Forelimb muscle (tissue), 1 donor: ENCODE measurements around the gene IFT52. TPM values are rescaled to one million over a fixed set of nuclear protein-coding genes. Genes with fewer than 3 reads are reported as not detected.
"Not testable (repeated sequence)": the region's sequence is repeated elsewhere in the genome, so short reads cannot be mapped to it uniquely, and the experiment has no call there.

Experiments
- DNase-seq: peaks from one replicate; pipeline ENCODE4 v3.0.0-alpha.2; 2013; ENCODE audit warnings: low read depth
- polyA plus RNA-seq: library from polyadenylated mRNA; unstranded; fragments of 120-200 nt; gene quantifications from one replicate; pipeline ENCODE4 v1.2.1, GENCODE V29; 2013; ENCODE audit not compliant: insufficient read length

IFT52 gene
- polyA plus RNA-seq, 1 donor = 23.4 TPM

DNA sequence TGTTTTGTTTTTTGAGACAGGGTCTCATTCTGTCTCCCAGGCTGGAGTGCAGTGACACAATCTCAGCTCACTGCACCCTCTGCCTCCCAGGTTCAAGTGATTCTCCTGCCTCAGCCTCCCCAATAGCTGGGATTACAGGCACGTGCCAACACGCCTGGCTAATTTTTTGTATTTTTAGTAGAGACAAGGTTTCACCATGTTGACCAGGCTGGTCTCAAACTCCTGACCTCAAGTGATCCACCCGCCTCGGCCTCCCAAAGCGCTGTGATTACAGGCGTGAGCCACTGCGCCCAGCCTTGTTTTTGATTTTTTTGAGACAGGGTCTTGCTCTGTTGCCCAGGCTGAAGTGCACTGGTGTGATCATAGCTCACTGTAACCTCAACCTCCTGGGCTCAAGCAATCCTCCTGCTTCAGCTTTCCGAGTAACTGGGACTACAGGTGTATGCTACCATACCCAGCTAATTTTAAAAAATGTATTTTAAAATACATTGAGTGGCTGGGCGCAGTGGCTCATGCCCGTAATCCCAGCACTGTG is 61.0 kb downstream of the IFT52 start:
- not testable (repeated sequence) for DNase-seq

DNA sequence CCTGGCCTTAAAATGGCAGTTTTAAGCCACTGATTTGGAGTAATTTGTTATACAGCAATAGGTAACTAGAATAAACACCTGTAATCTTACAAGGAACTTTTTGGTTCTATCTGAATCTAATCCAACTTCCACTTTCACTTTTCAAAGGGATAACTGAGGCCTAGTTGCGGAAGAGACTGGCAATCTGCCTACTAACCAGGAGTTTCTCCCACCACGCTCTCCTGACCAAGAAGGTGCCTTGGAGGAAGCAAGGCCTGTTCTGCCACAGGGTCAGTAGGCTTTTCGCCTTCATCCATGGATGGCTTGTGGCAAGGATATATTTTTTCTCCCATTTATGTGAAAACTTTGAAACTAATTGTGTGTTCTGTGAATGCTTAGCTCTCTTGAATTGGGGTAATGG is 63.2 kb downstream of the IFT52 start:
- DNase-seq = no peak

- DNase-seq = not testable (repeated sequence)
These were observed 64.4 kb downstream of the IFT52 start for GRCh38 chr20:43655176-43655575.

- no peak for DNase-seq
These were observed 65.2 kb downstream of the IFT52 start for GRCh38 chr20:43655937-43656336.

- DNase-seq = no peak
These were observed 67.5 kb downstream of the IFT52 start for GRCh38 chr20:43658069-43658722.

- DNase-seq = no peak
These were observed 68.1 kb downstream of the IFT52 start for GRCh38 chr20:43658723-43659419.

DNA sequence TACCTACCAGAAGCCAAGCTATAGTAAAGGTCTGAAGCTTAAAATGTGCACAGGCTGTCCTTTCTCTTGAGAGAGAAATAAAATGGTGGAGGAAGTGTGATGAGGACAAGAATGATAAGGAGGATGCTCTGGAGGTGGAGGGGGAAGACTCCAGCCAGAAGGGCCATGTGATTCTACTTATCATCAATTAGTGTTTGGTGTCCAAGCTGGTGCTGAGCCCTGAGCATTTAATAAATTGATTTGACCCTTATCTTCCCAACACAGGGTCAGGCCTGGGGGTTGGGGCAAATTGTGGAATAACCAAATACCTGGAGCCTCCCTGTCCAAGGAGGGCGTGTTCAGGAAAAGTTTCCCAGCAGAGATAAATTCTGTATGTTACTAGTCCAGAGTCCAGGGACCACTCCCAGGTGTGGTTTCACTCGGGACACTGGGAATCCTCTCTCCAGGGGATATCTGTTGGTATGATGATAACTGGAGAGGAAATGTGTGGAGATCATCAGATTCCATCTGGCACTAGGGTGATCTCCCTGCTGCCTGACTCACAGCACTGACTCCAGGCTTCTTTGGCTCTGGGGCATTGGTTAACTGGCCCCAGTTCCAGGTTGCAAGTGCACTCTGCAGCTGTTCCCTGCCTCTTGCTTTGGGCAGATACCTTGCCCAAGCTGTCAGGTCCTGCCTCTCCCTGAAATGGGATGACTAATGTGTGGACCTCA is 72.4 kb downstream of the IFT52 start:
- no peak for DNase-seq

- DNase-seq = no peak
These were observed 74.9 kb downstream of the IFT52 start for GRCh38 chr20:43665466-43666176.

DNA sequence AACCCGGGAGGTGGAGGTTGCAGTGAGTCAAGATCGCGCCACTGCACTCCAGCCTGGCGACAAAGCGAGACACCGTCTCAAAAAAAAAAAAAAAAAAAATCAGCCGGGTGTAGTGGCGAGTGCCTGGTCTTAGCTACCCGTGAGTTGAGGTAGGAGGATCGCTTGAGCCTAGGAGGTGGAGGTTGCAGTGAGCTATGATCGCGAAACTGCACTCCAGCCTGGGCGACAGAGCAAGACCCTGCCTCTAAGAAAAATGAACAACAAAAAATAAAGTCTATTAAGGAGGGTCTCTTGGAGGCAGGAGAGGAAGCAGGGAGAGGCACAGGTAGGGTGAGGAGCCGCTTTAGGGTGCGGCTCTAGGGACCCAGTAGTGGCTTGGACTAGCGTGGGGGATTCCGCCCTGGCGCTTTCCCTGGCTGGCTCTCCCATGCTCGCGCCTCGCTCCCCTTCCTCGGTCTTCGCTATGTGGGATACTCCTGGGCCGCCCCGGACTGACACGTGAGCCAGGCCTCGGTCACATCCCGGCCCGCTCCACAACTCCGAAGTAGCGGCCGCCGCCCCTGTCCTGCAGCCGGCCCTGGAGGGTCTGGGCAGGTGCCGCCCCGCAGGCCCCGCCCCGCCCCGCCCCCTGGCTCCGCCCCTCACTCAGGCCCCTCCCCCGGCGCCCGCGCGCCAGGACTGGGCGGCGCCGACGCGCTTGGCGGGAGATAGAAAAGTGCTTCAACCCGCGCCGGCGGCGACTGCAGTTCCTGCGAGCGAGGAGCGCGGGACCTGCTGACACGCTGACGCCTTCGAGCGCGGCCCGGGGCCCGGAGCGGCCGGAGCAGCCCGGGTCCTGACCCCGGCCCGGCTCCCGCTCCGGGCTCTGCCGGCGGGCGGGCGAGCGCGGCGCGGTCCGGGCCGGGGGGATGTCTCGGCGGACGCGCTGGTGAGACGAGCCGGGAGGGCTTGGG is 75.9 kb downstream of the IFT52 start, which contains the start of gene MYBL2:
Gene MYBL2 (plus strand): TSS at position 739 of the 953 bp plus-strand sequence. CDS start 170 bp downstream, at position 909.
- no peak for DNase-seq

DNA sequence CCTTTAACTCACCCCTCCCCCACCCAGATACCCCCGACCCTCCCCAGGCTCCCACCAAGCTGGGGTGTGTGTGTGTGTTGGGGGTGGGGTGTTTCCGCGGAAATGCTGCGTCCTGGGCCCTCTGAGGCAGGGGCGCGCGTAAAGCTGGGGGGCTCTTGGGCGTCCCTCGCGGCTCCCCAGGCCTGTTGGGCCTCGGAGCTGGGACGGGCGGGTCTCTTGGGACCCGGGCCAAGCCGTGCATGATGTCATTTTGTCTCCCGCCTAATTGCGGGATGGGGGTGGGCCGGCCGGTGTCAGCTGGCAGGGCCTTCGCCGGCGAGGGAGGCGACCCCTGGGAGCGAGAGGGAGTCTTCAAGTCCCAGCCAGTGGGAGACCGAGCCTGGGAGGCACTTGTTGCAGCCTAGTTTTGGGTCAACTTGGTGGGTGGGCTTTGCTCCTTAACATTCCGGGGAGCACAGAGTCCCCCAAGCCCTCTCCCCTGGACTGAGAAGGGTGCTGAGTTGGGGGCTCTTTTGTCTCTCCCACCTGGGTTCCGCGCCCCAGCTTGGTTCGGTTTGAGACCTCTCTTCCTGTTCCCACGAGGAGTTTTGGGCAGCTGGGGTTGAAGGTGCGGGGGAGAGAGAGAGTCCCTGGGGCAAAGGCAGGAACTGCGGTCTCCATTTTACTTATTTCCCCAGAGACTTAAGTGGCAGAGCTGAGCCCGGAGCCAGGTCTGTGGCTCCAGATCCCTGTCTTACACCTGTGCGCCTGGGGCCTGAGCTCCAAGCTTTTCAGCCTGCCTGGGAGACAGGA is 76.8 kb downstream of the IFT52 start:
- no peak for DNase-seq

- no peak for DNase-seq
These were observed 78.6 kb downstream of the IFT52 start for GRCh38 chr20:43669332-43669731.

DNA sequence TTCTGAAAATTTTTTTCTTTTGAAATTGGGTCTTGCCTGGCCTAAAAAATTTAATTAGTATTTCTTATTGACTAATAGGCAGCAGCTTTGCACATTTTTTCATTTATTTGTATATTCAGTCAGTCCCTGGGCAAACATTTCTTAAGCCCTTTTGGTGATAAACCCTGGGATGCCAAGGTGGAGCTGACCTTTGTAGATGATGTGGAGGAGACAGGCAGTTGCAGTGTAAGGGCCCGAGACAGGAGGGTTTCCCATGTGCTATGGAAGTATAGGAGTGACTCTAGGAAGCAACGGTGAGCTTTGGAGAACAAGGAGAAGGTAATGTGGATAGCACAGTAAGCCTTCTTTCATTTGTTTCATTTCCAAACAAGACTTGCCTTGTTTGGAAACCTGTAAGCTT is 79.7 kb downstream of the IFT52 start:
- no peak for DNase-seq

DNA sequence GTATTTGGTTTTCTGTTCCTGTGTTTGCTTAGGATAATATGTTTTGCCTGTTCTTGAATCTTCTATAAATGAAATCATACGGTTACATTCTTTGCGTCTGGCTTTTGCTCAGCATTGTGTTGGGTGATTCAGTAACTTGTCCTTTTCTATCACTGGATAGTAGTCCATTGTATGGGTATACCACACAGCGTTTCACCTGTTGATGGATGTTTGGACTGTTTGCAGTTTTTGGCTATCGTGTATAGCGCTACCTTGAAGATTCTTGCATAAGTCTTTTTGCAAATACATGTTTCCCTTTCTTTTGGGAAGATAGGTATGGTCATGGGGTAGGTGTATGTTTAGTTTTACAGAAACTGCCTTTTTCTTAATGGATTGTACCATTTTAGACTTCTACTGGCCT is 85.6 kb downstream of the IFT52 start:
- no peak for DNase-seq

DNA sequence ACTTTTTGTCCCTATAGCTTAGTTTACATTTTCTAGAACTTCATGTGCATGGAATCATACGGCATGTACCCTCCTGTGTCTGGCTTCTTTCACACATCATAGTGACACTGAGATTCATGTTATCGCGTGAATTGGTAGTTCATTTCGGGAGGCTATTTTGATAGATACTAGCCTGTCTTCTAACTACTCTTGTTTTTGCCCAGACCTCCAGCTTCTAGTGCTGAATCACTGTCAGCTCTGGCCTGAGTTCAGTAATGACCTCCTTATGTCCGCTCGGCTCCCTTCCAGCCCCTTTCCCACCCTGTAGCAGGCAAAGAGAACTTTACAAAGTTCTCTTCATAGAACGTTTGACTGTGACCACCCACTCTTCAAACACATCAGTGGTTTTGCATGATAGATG is 90.2 kb downstream of the IFT52 start:
- no peak for DNase-seq

- no peak for DNase-seq
These were observed 90.8 kb downstream of the IFT52 start for GRCh38 chr20:43681468-43681942.

DNA sequence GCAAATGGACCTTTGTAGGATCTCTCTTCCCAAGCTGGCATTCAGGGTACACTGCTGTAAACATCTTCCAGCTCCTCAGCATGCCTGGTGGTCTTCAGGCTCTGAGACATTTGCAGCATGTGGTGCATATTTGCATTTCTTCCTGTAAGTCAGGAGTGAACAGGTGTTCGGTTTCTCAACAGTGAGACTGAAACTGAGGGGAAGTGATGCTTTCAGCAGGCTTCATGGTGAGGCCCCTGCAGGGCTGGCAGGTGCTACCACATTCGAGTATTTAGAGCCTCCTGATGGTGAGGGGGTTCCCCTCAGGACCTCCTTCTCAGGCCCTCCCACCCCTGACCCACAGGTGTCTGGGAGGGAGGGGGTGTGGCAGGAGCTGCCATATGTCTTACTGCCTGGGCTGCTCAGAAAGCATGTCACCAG is 91.3 kb downstream of the IFT52 start:
- DNase-seq = no peak

GRCh38 chr20:43682446-43682845 is 91.7 kb downstream of the IFT52 start:
- DNase-seq = no peak

DNA sequence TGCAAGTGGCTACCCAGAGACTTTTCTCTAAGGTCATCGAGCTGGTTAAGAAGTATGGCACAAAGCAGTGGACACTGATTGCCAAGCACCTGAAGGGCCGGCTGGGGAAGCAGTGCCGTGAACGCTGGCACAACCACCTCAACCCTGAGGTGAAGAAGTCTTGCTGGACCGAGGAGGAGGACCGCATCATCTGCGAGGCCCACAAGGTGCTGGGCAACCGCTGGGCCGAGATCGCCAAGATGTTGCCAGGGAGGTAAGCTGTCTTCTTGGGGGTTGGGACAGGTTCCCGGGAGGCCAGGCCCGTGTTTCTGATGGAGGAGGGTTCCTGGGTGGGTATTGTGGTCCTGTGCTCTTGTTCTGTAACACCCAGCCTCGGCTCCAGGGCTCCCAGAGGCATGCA is 96.1 kb downstream of the IFT52 start:
- no peak for DNase-seq

DNA sequence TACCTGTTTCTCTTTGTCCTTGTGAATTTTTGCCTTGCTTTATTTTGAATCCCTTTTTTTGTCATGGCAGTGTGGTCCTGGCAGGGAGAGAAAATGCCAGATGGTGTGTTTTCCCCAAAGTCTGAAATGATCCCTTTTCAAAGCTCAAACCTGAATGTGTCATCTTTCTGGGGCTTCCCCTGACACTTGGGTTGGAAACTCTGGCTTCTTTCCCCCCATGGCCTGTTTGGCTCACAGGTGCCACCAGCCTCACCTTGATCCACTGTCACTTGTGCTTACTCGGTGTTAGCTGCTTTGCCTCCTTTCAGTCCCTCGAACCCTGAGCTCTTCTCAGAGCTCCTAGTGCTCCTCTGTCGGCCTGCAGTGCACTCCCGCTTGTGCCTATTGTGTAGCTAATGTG is 98.4 kb downstream of the IFT52 start:
- DNase-seq = no peak
